HepG2 (cell line): ENCODE data around the gene IRF1. TPM values are rescaled to one million over a fixed set of nuclear protein-coding genes. Genes with fewer than 3 reads are reported as not detected.

Experiments
- ARID5B ChIP-seq: IDR thresholded peaks from 2 replicates; pipeline ENCODE4 v1.4.0; 2020; ENCODE audit warnings: mild to moderate bottlenecking, missing genetic modification reagents
- FOXK2 ChIP-seq: fragments of 450-650 bp; IDR thresholded peaks from 2 replicates; pipeline ENCODE4 v1.6.1; 2016
- KAT8 ChIP-seq: IDR thresholded peaks from 2 replicates; pipeline ENCODE4 v1.6.1; 2016; ENCODE audit warnings: missing genetic modification reagents, missing compliant biosample characterization
- MAX ChIP-seq: IDR thresholded peaks from 2 replicates; pipeline ENCODE4 v1.6.1; 2012; ENCODE audit warnings: inconsistent platforms
- MTERF4 ChIP-seq: sonication (generic); formaldehyde crosslinking; IDR thresholded peaks from 2 replicates; pipeline ENCODE4 v1.8.0; 2023; ENCODE audit warnings: mild to moderate bottlenecking, missing genetic modification reagents
- NCOA2 ChIP-seq: sonication (generic); formaldehyde crosslinking; IDR thresholded peaks from 2 replicates; pipeline ENCODE4 v1.8.0; 2022; ENCODE audit warnings: inconsistent platforms
- NR2F1 ChIP-seq, 2 experiments: fragments of 450-650 bp in 1 of 2; formaldehyde crosslinking in 1 of 2; IDR thresholded peaks; 2 replicates each; pipeline versions ENCODE4 v1.5.0 to v1.6.1; 2016 to 2020; ENCODE audit warnings: mild to moderate bottlenecking in 1 of 2, missing compliant biosample characterization in 1 of 2, missing genetic modification reagents in 1 of 2, moderate library complexity in 1 of 2
- SPEN ChIP-seq: sonication (generic); formaldehyde crosslinking; IDR thresholded peaks from 2 replicates; pipeline ENCODE4 v1.5.1; 2020; ENCODE audit warnings: low read depth, mild to moderate bottlenecking, missing genetic modification reagents
- TBL1XR1 ChIP-seq: fragments of 150-350 bp; IDR thresholded peaks from 2 replicates; pipeline ENCODE4 v1.6.1; 2014; ENCODE audit warnings: borderline replicate concordance, low read length; ENCODE audit not compliant: partially characterized antibody
- YEATS4 ChIP-seq: sonication (generic); formaldehyde crosslinking; IDR thresholded peaks from 2 replicates; pipeline ENCODE4 v1.4.0; 2020; ENCODE audit warnings: missing genetic modification reagents, borderline replicate concordance
- ZKSCAN8 ChIP-seq: IDR thresholded peaks from 2 replicates; pipeline ENCODE4 v1.6.1; 2016; ENCODE audit warnings: borderline replicate concordance, missing genetic modification reagents, missing compliant biosample characterization
- ZMYM3 ChIP-seq: sonication (generic); formaldehyde crosslinking; IDR thresholded peaks from 2 replicates; pipeline ENCODE4 v1.5.1; 2020; ENCODE audit warnings: mild to moderate bottlenecking, missing genetic modification reagents
- ZNF24 ChIP-seq: fragments of 450-650 bp; IDR thresholded peaks from 2 replicates; pipeline ENCODE4 v1.6.1; 2017; ENCODE audit warnings: antibody characterized with exemption, mild to moderate bottlenecking
- ZNF44 ChIP-seq: sonication (generic); formaldehyde crosslinking; IDR thresholded peaks from 2 replicates; pipeline ENCODE4 v1.5.1; 2020; ENCODE audit warnings: mild to moderate bottlenecking, missing genetic modification reagents
- polyA plus RNA-seq, 8 experiments: library from polyadenylated mRNA; depleted of rRNA in 3 of 8; stranded (reverse) in 7 of 8; unstranded in 1 of 8; fragments of >200 nt; fragmentation: Illumina TruSeq in 4 of 8; extraction: Trizol in 4 of 8; gene quantifications; 2 replicates each; pipeline versions ENCODE4 v1.2.1 to v1.2.3, GENCODE V29; 2011 to 2016; ENCODE audit warnings: low read depth in 4 of 8, missing spikeins in 1 of 8, mixed read lengths in 1 of 8; ENCODE audit not compliant: insufficient read depth in 1 of 8
- total RNA-seq, 5 experiments: library from RNA; depleted of rRNA; stranded (reverse); fragments of >200 nt; fragmentation: Illumina TruSeq; extraction: Trizol; gene quantifications; 2 replicates each; pipeline ENCODE4 v1.2.3, GENCODE V29; 2016; ENCODE audit warnings: low read depth in 1 of 5

IRF1 gene
- total and polyA plus RNA-seq, 2 of the 13 experiments (the other 11 are each of a cell fraction or from before 2014, with no cell fraction given): 4.1 to 8.8 TPM

GRCh38 chr5:132434416-132435286 is 55.9 kb downstream of the IRF1 start (continued):
- TF ChIP-seq ZNF24 (no peak), MAX (peak; percentile 46; the same call in 1 of the 2 replicates), ZNF44 (CRISPR knock-in tag) (0 out of 2 replicates have a peak, but pooled peaks have one; percentile 39), MTERF4 (CRISPR knock-in tag) (no peak), ARID5B (CRISPR knock-in tag) (peak; percentile 60), NCOA2 (0 out of 2 replicates have a peak, but pooled peaks have one; percentile 20), NR2F1 (CRISPR knock-in tag; IDR thresholded peaks at IDR 0.05) (peak; percentile 45 to 58; a peak in 3 of 4 replicates), ZMYM3 (CRISPR knock-in tag) (0 out of 2 replicates have a peak, but pooled peaks have one; percentile 28), KAT8 (peak; percentile 19; the same call in 1 of the 2 replicates), ZKSCAN8 (0 out of 2 replicates have a peak, but pooled peaks have one; percentile 19), FOXK2 (peak; percentile 27; the same call in 1 of the 2 replicates), SPEN (CRISPR knock-in tag) (peak; percentile 59), YEATS4 (CRISPR knock-in tag) (peak; percentile 45; the same call in 1 of the 2 replicates), TBL1XR1 (no peak)
